ENCODE data around the gene TTC24.

The TTC24 gene

DNA sequence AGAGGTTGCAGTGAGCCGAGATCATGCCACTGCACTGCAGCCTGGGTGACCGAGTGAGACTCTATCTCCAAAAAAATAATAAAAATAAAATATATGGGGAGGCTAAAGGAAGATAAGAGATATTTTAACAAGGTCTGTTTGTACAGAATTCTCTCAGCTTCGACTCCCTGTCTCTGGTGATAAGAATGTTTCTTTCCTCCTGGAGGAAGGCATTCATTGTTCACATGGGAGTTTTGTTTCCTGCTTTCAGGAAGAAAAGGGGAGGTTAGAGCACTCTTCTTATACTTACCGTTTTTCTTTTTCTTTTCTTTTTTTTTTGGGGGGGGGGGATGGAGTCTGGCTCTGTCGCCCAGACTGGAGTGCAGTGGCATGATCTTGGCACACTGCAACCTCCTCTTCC, 10.0 kb downstream of the TTC24 start:
- WGBS, result 95% methylated on average over 1 of the region's 5 CpGs

DNA sequence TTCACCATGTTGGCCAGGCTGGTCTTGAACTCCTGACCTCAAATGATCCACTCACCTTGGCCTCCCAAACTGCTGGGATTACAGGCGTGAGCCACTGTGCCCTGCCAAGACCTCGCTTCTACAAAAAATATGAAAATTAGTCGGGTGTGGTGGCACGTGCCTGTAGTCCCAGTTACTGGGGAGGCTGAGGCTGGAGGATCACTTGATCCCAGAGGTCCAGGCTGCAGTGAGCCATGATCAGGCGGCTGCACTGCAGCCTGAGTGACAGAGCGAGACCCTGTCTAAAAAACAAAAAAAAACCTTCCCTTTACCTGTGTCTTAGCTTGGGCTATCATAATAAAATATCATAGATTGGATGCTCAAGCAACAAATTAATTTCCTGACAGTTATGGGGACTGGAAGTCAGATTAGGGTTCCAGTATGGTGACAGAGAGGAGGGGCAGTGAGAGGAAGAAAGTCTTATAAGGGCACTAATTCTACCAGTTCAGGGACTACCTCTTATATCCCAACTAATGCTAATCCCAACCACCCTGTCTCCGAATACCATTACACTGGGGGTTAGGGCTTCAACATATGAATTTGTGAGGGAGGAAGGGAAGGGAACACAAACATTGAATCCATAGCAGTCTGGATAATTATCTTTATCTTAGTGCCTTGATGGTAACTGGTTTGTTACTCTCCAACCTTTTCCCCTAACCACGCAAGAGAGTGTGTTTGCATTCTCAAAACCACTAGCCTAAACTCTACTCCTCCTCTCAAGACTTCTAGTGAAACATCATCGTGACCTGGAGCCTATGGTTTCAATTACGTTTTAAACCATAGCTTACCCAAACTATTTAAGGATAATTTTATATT, 11.0 kb downstream of the TTC24 start:
- H3K27me3 ChIP-seq (ENCODE audit: insufficient read depth, low read length), result no peaks in the 10 kb centered on the region
- H3K4me1 ChIP-seq (ENCODE audit: insufficient read depth, low read length), result 0 out of 2 replicates have a peak, but pooled peaks cover 6% of the 10 kb centered on the region
- 88% methylated on average over 10 of the region's 10 CpGs for WGBS
- 0 out of 2 replicates have a peak overlapping the region, but pooled peaks have one; percentile 92 for H3K9ac ChIP-seq (ENCODE audit: low read depth, low read length)
- peak overlapping the region; percentile 94 for H3K4me3 ChIP-seq (ENCODE audit: low read length)
- H3K27ac ChIP-seq (ENCODE audit: low read depth, low read length), result peak overlapping the region; percentile 62; the same call in 1 of the 2 replicates
- H3K36me3 ChIP-seq (ENCODE audit: insufficient read depth, low read length), result peaks cover 31% of the 10 kb centered on the region
- no peaks in the 10 kb centered on the region for H3K9me3 ChIP-seq (ENCODE audit: insufficient read depth, low read depth, low read length)

More for the DNA sequence above, 10.0 kb downstream of the TTC24 start:
- Histone ChIP-seq H3K9ac (ENCODE audit: low read depth, low read length) (no peak overlapping the region), H3K36me3 (ENCODE audit: insufficient read depth, low read length) (peaks cover 20% of the 10 kb centered on the region), H3K27ac (ENCODE audit: low read depth, low read length) (no peak overlapping the region), H3K4me1 (ENCODE audit: insufficient read depth, low read length) (0 out of 2 replicates have a peak, but pooled peaks cover 6% of the 10 kb centered on the region), H3K4me3 (ENCODE audit: low read length) (no peak overlapping the region), H3K27me3 (ENCODE audit: insufficient read depth, low read length) (no peaks in the 10 kb centered on the region), H3K9me3 (ENCODE audit: insufficient read depth, low read depth, low read length) (no peaks in the 10 kb centered on the region)

- H3K27ac ChIP-seq (ENCODE audit: low read depth, low read length), result peak overlapping the region; percentile 62; the same call in 1 of the 2 replicates
- H3K9ac ChIP-seq (ENCODE audit: low read depth, low read length), result peak overlapping the region; percentile 92
- H3K4me3 ChIP-seq (ENCODE audit: low read length), result peak overlapping the region; percentile 94
- WGBS, result 37% methylated on average over 6 of the region's 6 CpGs
- 0 out of 2 replicates have a peak, but pooled peaks cover 6% of the 10 kb centered on the region for H3K4me1 ChIP-seq (ENCODE audit: insufficient read depth, low read length)
- H3K9me3 ChIP-seq (ENCODE audit: insufficient read depth, low read depth, low read length), result no peaks in the 10 kb centered on the region
- H3K27me3 ChIP-seq (ENCODE audit: insufficient read depth, low read length), result no peaks in the 10 kb centered on the region
- H3K36me3 ChIP-seq (ENCODE audit: insufficient read depth, low read length), result peaks cover 36% of the 10 kb centered on the region
These were observed 11.6 kb downstream of the TTC24 start for GRCh38 chr1:156591181-156591431.

DNA sequence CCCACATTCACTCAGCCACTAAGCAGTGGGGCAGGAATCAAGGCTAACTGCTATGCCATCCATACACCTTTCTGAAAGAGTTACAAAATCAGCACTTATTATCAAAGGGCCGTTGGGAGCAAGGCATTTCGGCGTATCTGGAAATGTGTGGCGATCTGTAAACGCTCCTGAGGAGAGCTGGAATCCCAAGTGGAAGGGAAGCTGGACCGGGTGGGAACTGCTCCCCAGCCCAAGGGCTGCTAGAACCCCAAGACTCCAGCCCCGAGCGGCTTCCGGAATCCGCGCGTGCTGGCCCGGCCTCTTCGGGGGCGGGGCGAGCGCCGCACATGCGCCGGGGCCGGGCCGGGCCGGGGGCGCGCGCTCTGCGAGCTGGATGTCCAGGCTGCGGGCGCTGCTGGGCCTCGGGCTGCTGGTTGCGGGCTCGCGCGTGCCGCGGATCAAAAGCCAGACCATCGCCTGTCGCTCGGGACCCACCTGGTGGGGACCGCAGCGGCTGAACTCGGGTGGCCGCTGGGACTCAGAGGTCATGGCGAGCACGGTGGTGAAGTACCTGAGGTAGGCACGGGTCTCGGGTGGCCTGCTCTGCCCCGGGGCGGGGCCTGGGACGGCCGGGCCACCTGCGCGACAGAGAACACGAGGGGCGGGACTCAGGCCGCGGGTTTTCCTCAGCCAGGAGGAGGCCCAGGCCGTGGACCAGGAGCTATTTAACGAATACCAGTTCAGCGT, 12.1 kb downstream of the TTC24 start, which contains the start of gene NAXE:
Gene NAXE (plus strand): TSS at position 345 of the 726 bp plus-strand sequence. CDS start 29 bp downstream, at position 374.
- Histone ChIP-seq H3K4me1 (ENCODE audit: insufficient read depth, low read length) (0 out of 2 replicates have a peak, but pooled peaks cover 6% of the 10 kb centered on the region), H3K4me3 (ENCODE audit: low read length) (peak within 1 kb of the TSS; percentile 94), H3K27me3 (ENCODE audit: insufficient read depth, low read length) (no peaks in the 10 kb centered on the region), H3K9me3 (ENCODE audit: insufficient read depth, low read depth, low read length) (no peaks in the 10 kb centered on the region), H3K36me3 (ENCODE audit: insufficient read depth, low read length) (peaks cover 41% of the 10 kb centered on the region), H3K27ac (ENCODE audit: low read depth, low read length) (peak within 1 kb of the TSS; percentile 62), H3K9ac (ENCODE audit: low read depth, low read length) (peak within 1 kb of the TSS; percentile 92)
- under 1% methylated on average over 60 of the region's 60 CpGs for WGBS

GRCh38 chr1:156592158-156592909, 12.8 kb downstream of the TTC24 start:
- Histone ChIP-seq H3K9me3 (ENCODE audit: insufficient read depth, low read depth, low read length) (no peaks in the 10 kb centered on the region), H3K36me3 (ENCODE audit: insufficient read depth, low read length) (peaks cover 48% of the 10 kb centered on the region), H3K27ac (ENCODE audit: low read depth, low read length) (peak overlapping the region; percentile 62), H3K4me1 (ENCODE audit: insufficient read depth, low read length) (0 out of 2 replicates have a peak, but pooled peaks cover 6% of the 10 kb centered on the region), H3K4me3 (ENCODE audit: low read length) (peak overlapping the region; percentile 94), H3K9ac (ENCODE audit: low read depth, low read length) (peak overlapping the region; percentile 92), H3K27me3 (ENCODE audit: insufficient read depth, low read length) (no peaks in the 10 kb centered on the region)
- 58% methylated on average over 15 of the region's 16 CpGs for WGBS

DNA sequence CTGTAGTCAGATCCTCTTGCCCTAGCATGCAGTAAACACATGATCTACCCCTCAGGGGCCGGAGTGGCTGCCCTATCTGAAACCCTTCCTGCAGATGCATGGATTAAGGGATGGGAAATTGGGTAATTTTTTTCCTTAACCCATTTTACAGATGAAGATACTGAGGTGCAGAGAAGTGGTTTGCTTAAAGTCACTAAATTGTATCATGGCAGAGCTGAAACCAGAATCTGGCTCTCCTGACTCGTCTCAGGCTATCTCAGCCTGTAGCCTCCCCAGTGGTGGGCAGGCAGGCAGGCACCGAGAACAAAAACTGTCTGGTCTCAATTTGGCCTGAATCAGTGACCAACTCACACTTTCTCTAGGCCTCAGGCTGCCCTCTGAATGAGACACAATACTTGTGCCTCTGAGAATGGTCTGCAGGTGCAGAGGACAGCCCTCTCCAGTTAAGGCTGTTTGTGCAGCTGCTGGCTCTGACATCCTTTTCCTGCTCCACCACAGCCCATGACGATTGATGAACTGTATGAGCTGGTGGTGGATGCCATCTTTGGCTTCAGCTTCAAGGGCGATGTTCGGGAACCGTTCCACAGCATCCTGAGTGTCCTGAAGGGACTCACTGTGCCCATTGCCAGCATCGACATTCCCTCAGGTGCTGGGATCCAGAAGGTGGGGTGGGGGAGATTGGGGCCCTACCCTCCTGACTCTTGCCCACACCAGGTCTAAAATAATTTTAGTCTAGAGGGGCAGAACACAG, 13.6 kb downstream of the TTC24 start:
- no peaks in the 10 kb centered on the region for H3K27me3 ChIP-seq (ENCODE audit: insufficient read depth, low read length)
- H3K9me3 ChIP-seq (ENCODE audit: insufficient read depth, low read depth, low read length), result no peaks in the 10 kb centered on the region
- no peak overlapping the region for H3K9ac ChIP-seq (ENCODE audit: low read depth, low read length)
- H3K4me1 ChIP-seq (ENCODE audit: insufficient read depth, low read length), result 0 out of 2 replicates have a peak, but pooled peaks cover 6% of the 10 kb centered on the region
- 93% methylated on average over 8 of the region's 8 CpGs for WGBS
- peaks cover 56% of the 10 kb centered on the region for H3K36me3 ChIP-seq (ENCODE audit: insufficient read depth, low read length)
- peak overlapping the region; percentile 94; the same call in 1 of the 2 replicates for H3K4me3 ChIP-seq (ENCODE audit: low read length)
- no peak overlapping the region for H3K27ac ChIP-seq (ENCODE audit: low read depth, low read length)

DNA sequence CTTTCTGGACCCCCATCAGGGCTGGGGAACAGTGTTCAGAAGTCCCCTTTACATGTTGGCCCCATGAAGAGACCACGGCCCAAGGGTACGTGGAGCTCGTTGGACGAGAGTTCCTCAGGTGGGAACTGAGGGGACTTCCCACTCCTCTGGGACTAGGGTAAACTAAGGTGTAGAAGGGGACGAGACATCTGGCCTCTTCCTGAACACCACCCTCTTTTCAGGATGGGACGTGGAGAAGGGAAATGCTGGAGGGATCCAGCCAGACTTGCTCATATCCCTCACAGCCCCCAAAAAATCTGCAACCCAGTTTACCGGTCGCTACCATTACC, 14.1 kb downstream of the TTC24 start:
- Histone ChIP-seq H3K27ac (ENCODE audit: low read depth, low read length) (no peak overlapping the region), H3K9me3 (ENCODE audit: insufficient read depth, low read depth, low read length) (no peaks in the 10 kb centered on the region), H3K4me3 (ENCODE audit: low read length) (no peak overlapping the region), H3K27me3 (ENCODE audit: insufficient read depth, low read length) (no peaks in the 10 kb centered on the region), H3K36me3 (ENCODE audit: insufficient read depth, low read length) (peaks cover 61% of the 10 kb centered on the region), H3K4me1 (ENCODE audit: insufficient read depth, low read length) (0 out of 2 replicates have a peak, but pooled peaks cover 6% of the 10 kb centered on the region), H3K9ac (ENCODE audit: low read depth, low read length) (no peak overlapping the region)
- WGBS, result 93% methylated on average over 8 of the region's 8 CpGs

- Histone ChIP-seq H3K27me3 (ENCODE audit: insufficient read depth, low read length) (no peaks in the 10 kb centered on the region), H3K4me3 (ENCODE audit: low read length) (no peak overlapping the region), H3K9ac (ENCODE audit: low read depth, low read length) (no peak overlapping the region), H3K9me3 (ENCODE audit: insufficient read depth, low read depth, low read length) (no peaks in the 10 kb centered on the region), H3K27ac (ENCODE audit: low read depth, low read length) (no peak overlapping the region), H3K36me3 (ENCODE audit: insufficient read depth, low read length) (peaks cover 67% of the 10 kb centered on the region), H3K4me1 (ENCODE audit: insufficient read depth, low read length) (0 out of 2 replicates have a peak, but pooled peaks cover 6% of the 10 kb centered on the region)
- 93% methylated on average over 3 of the region's 3 CpGs for WGBS
These were observed 14.7 kb downstream of the TTC24 start for GRCh38 chr1:156594190-156594589.

DNA sequence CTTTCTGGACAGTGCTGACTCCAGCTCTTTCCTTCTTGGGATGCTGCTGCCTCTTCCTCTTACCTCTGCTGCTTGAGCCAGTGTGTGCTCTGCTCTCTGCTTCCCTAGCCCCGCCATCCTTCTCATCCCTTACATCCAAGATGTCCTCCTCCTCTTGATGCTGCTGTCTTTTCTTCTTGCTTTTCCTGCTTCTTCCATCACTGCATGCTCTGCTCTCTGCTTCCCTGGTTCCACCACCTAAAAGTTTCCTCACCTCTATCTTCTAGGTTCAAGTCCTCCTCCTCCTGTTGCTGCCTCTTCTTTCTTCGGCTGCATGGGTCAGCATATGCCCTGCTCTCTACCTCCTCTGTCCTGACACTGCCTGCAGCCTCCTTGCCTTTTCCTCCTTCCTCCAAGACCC, 15.5 kb downstream of the TTC24 start:
- no peaks in the 10 kb centered on the region for H3K9me3 ChIP-seq (ENCODE audit: insufficient read depth, low read depth, low read length)
- no peak overlapping the region for H3K9ac ChIP-seq (ENCODE audit: low read depth, low read length)
- H3K27ac ChIP-seq (ENCODE audit: low read depth, low read length), result no peak overlapping the region
- H3K27me3 ChIP-seq (ENCODE audit: insufficient read depth, low read length), result no peaks in the 10 kb centered on the region
- peaks cover 75% of the 10 kb centered on the region for H3K36me3 ChIP-seq (ENCODE audit: insufficient read depth, low read length)
- 0 out of 2 replicates have a peak, but pooled peaks cover 6% of the 10 kb centered on the region for H3K4me1 ChIP-seq (ENCODE audit: insufficient read depth, low read length)
- no peak overlapping the region for H3K4me3 ChIP-seq (ENCODE audit: low read length)
- 92% methylated on average over 2 of the region's 2 CpGs for WGBS

DNA sequence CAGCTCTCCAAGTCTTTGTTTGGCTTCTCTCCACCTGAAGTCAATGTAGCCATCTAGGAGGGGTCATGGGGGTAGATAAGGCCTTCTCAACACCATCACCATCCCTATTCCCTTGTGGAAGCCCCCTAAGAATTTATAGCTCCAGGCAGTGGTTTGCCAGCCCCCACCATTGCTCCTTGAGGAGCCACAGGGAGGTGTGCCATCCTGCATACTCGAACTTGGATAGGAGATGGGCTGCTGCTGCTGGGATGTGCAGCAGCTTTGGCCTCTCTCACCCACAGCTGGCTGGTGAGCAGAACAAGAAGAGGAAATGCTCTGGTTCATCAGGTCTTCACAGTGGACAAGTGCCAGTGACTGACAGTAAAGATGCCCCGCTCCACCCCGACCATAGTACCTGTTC, 16.9 kb downstream of the TTC24 start:
- no peak overlapping the region for H3K9ac ChIP-seq (ENCODE audit: low read depth, low read length)
- no peaks in the 10 kb centered on the region for H3K27me3 ChIP-seq (ENCODE audit: insufficient read depth, low read length)
- no peak overlapping the region for H3K27ac ChIP-seq (ENCODE audit: low read depth, low read length)
- H3K9me3 ChIP-seq (ENCODE audit: insufficient read depth, low read depth, low read length), result no peaks in the 10 kb centered on the region
- no peak overlapping the region for H3K4me3 ChIP-seq (ENCODE audit: low read length)
- WGBS, result 91% methylated on average over 1 of the region's 3 CpGs
- peaks cover 77% of the 10 kb centered on the region for H3K36me3 ChIP-seq (ENCODE audit: insufficient read depth, low read length)
- H3K4me1 ChIP-seq (ENCODE audit: insufficient read depth, low read length), result 0 out of 2 replicates have a peak, but pooled peaks cover 3% of the 10 kb centered on the region
